Fibroblast of villous mesenchyme (primary cell): ENCODE data around the gene NALCN. TPM values are rescaled to one million over a fixed set of nuclear protein-coding genes. Genes with fewer than 3 reads are reported as not detected.

Source experiments
- DNase-seq: peaks from one replicate; pipeline ENCODE4 v3.0.0-alpha.2; 2010; ENCODE audit warnings: low read depth
- H3K4me3 ChIP-seq: 2 replicates; pipeline ENCODE4 v1.5.1; 2011; ENCODE audit warnings: low read depth, mild to moderate bottlenecking, low read length
- CTCF ChIP-seq: IDR thresholded peaks from 2 replicates; pipeline ENCODE4 v1.5.1; 2012; ENCODE audit warnings: low read depth, mild to moderate bottlenecking, low read length; ENCODE audit not compliant: insufficient read depth
- total RNA-seq: library from RNA; depleted of rRNA; stranded (reverse); fragments of >200 nt; gene quantifications from 2 replicates; pipeline ENCODE4 v1.2.3, GENCODE V29; 2012

The NALCN gene
- total RNA-seq, 1 donor = 1.7 TPM

- H3K4me3 ChIP-seq = no peak overlapping the region
- TF ChIP-seq CTCF = no peak
- DNase-seq = no peak
Measured at GRCh38 chr13:101401196-101401595, 15.1 kb downstream of the NALCN start.

GRCh38 chr13:101399365-101399764 lies 16.9 kb downstream of the NALCN start:
- no peak for DNase-seq
- no peak overlapping the region for H3K4me3 ChIP-seq
- TF ChIP-seq CTCF = no peak

- no peak for TF ChIP-seq CTCF
- DNase-seq = no peak
- no peak overlapping the region for H3K4me3 ChIP-seq
Measured at GRCh38 chr13:101398920-101399319, 17.4 kb downstream of the NALCN start.

- DNase-seq = no peak
- H3K4me3 ChIP-seq = no peak overlapping the region
- no peak for TF ChIP-seq CTCF
Measured at GRCh38 chr13:101398191-101398590, 18.1 kb downstream of the NALCN start.

- TF ChIP-seq CTCF = no peak
- no peak overlapping the region for H3K4me3 ChIP-seq
- DNase-seq = peak; percentile 57
Measured at GRCh38 chr13:101397742-101398141, 18.6 kb downstream of the NALCN start.

- no peak for DNase-seq
- TF ChIP-seq CTCF = no peak
- H3K4me3 ChIP-seq = no peak overlapping the region
Measured at GRCh38 chr13:101394605-101395004, 21.7 kb downstream of the NALCN start.

GRCh38 chr13:101393140-101393539 lies 23.2 kb downstream of the NALCN start:
- no peak for DNase-seq
- TF ChIP-seq CTCF = no peak
- no peak overlapping the region for H3K4me3 ChIP-seq
